A549 (cell line): Measurements from ENCODE around the gene ZNF789. TPM values are rescaled to one million over a fixed set of nuclear protein-coding genes. Genes with fewer than 3 reads are reported as not detected.

Experiments used
- ATAC-seq, 2 experiments: fragments of 200-7000 bp in 1 of 2; fragments of >200 bp in 1 of 2; cut with Nextera tagmentation in 1 of 2; cut with Tn5 transposase in 1 of 2; 3 replicates each; pipeline versions ENCODE4 v1.8.0 to v1.9.1; 2018 to 2020; ENCODE audit warnings: mild to moderate bottlenecking in 1 of 2, moderate library complexity in 1 of 2
- CTCF ChIA-PET: fragments of 300-600 bp; sonication (Branson Sonifier 250); formaldehyde crosslinking; extraction: SDS; loops from one replicate; lab custom pipeline; 2021; ENCODE audit warnings: antibody characterized with exemption, inconsistent platforms; lab: Yijun Ruan, JAX
- POLR2A ChIA-PET: fragments of 350-600 bp; formaldehyde crosslinking; extraction: SDS; loops from one replicate; lab custom pipeline; 2021; ENCODE audit warnings: antibody characterized with exemption, inconsistent platforms; lab: Yijun Ruan, JAX
- DNase-seq, 2 experiments: peaks; one replicate each; pipeline versions ENCODE4 v3.0.0 to v3.0.0-alpha.2; 2011 to 2016; ENCODE audit warnings: low read depth in 1 of 2, low spot score in 1 of 2
- FAIRE-seq: peaks from 2 replicates; lab custom pipeline; 2011; peaks lifted over from hg19 to GRCh38; lab: Jason Lieb, UNC
- H3K27ac ChIP-seq, 2 experiments: fragments of >200 bp; sonication (Bioruptor Twin); formaldehyde crosslinking; 3 replicates each; pipeline ENCODE4 v1.5.1; 2016 to 2017
- H3K4me1 ChIP-seq: fragments of >200 bp; sonication (Bioruptor Twin); formaldehyde crosslinking; 3 replicates; pipeline ENCODE4 v1.6.1; 2016
- H3K4me2 ChIP-seq: fragments of >200 bp; sonication (Bioruptor Twin); formaldehyde crosslinking; 3 replicates; pipeline ENCODE4 v1.6.1; 2016
- H3K4me3 ChIP-seq: fragments of >200 bp; sonication (Bioruptor Twin); formaldehyde crosslinking; 3 replicates; pipeline ENCODE4 v1.5.1; 2016
- H3K9me3 ChIP-seq: fragments of >200 bp; sonication (Bioruptor Twin); formaldehyde crosslinking; 3 replicates; pipeline ENCODE4 v1.6.1; 2016
- ATOH8 ChIP-seq: fragments of 250-450 bp; sonication (Bioruptor Pico); IDR thresholded peaks from 2 replicates; pipeline ENCODE4 v1.5.0; 2020; ENCODE audit warnings: low read depth, mild to moderate bottlenecking, moderate library complexity
- CBX8 ChIP-seq: fragments of 200-600 bp; sonication (generic); IDR thresholded peaks from 2 replicates; pipeline ENCODE4 v1.6.1; 2016
- CEBPB ChIP-seq, 2 experiments: fragments of >200 bp in 1 of 2; sonication (Bioruptor Twin) in 1 of 2; formaldehyde crosslinking in 1 of 2; IDR thresholded peaks; 2 replicates each; pipeline ENCODE4 v1.6.1; 2012 to 2016
- CHD4 ChIP-seq: fragments of 200-600 bp; sonication (generic); IDR thresholded peaks from 2 replicates; pipeline ENCODE4 v1.6.1; 2016; ENCODE audit warnings: antibody characterized with exemption, mild to moderate bottlenecking, borderline replicate concordance
- EHMT2 ChIP-seq: fragments of 200-600 bp; sonication (generic); IDR thresholded peaks from 2 replicates; pipeline ENCODE4 v1.6.1; 2016; ENCODE audit warnings: antibody characterized with exemption, low read depth, mild to moderate bottlenecking, moderate library complexity
- ELK1 ChIP-seq: fragments of 150-350 bp; IDR thresholded peaks from 2 replicates; pipeline ENCODE4 v1.6.1; 2014; ENCODE audit warnings: low read depth, mild to moderate bottlenecking, low read length
- EP300 ChIP-seq, 2 experiments: fragments of >200 bp; sonication (Bioruptor Twin); formaldehyde crosslinking; IDR thresholded peaks; 2 replicates in 1 of 2; 3 replicates in 1 of 2; pipeline ENCODE4 v1.6.1; 2016 to 2017
- FOSB ChIP-seq: fragments of 250-450 bp; sonication (Bioruptor Pico); IDR thresholded peaks from 2 replicates; pipeline ENCODE4 v1.5.0; 2020; ENCODE audit warnings: mild to moderate bottlenecking, moderate library complexity
- FOSL2 ChIP-seq, 2 experiments: fragments of 450-650 bp in 1 of 2; fragments of >200 bp in 1 of 2; sonication (Bioruptor Twin) in 1 of 2; formaldehyde crosslinking; IDR thresholded peaks; 2 replicates each; pipeline versions ENCODE4 v1.5.0 to v1.6.1; 2016 to 2020; ENCODE audit warnings: mild to moderate bottlenecking in 1 of 2, moderate library complexity in 1 of 2
- HES2 ChIP-seq: fragments of >200 bp; sonication (Bioruptor Twin); formaldehyde crosslinking; IDR thresholded peaks from 2 replicates; pipeline ENCODE4 v1.6.1; 2016
- HEYL ChIP-seq: fragments of 250-450 bp; sonication (Bioruptor Pico); IDR thresholded peaks from 2 replicates; pipeline ENCODE4 v1.8.0; 2021; ENCODE audit warnings: mild to moderate bottlenecking, moderate library complexity
- HOXB5 ChIP-seq: fragments of 250-450 bp; sonication (Bioruptor Pico); IDR thresholded peaks from 2 replicates; pipeline ENCODE4 v1.5.0; 2020; ENCODE audit warnings: mild to moderate bottlenecking, moderate library complexity
- KDM1A ChIP-seq: fragments of 200-600 bp; sonication (generic); IDR thresholded peaks from 2 replicates; pipeline ENCODE4 v1.6.1; 2016; ENCODE audit warnings: low read depth, mild to moderate bottlenecking
- MAFK ChIP-seq: fragments of 450-650 bp; IDR thresholded peaks from 2 replicates; pipeline ENCODE4 v1.6.1; 2014; ENCODE audit not compliant: partially characterized antibody
- MAZ ChIP-seq: fragments of 150-350 bp; IDR thresholded peaks from 2 replicates; pipeline ENCODE4 v1.6.1; 2014; ENCODE audit warnings: antibody characterized with exemption, low read depth, low read length, borderline replicate concordance
- NFE2L2 ChIP-seq: fragments of 150-350 bp; conservative IDR thresholded peaks from 2 replicates; pipeline ENCODE4 v1.6.1; 2014; ENCODE audit warnings: low read length
- PBX3 ChIP-seq: IDR thresholded peaks from 2 replicates; pipeline ENCODE4 v1.6.1; 2012
- POLR2A ChIP-seq: IDR thresholded peaks from 2 replicates; pipeline ENCODE4 v1.6.1; 2012; ENCODE audit warnings: mild to moderate bottlenecking, low read length
- POLR2AphosphoS2 ChIP-seq: conservative IDR thresholded peaks from 2 replicates; pipeline ENCODE4 v1.6.1; 2012; ENCODE audit warnings: low read length, improper control_type of control experiment, inconsistent platforms
- RAD21 ChIP-seq, 2 experiments: fragments of >200 bp in 1 of 2; sonication (Bioruptor Twin) in 1 of 2; formaldehyde crosslinking in 1 of 2; IDR thresholded peaks in 1 of 2; conservative IDR thresholded peaks in 1 of 2; 2 replicates in 1 of 2; 3 replicates in 1 of 2; pipeline ENCODE4 v1.6.1; 2012 to 2018; ENCODE audit warnings: inconsistent platforms in 1 of 2
- REST ChIP-seq: fragments of 200-600 bp; sonication (generic); IDR thresholded peaks from 2 replicates; pipeline ENCODE4 v1.6.1; 2016; ENCODE audit warnings: antibody characterized with exemption, mild to moderate bottlenecking, moderate library complexity
- RNF2 ChIP-seq: fragments of 200-600 bp; sonication (generic); IDR thresholded peaks from 2 replicates; pipeline ENCODE4 v1.6.1; 2016; ENCODE audit warnings: low read depth, mild to moderate bottlenecking, antibody characterized with exemption, moderate library complexity, borderline replicate concordance
- TFCP2L1 ChIP-seq: fragments of 250-450 bp; sonication (Bioruptor Pico); IDR thresholded peaks from 2 replicates; pipeline ENCODE4 v1.5.0; 2021; ENCODE audit warnings: mild to moderate bottlenecking
- USF2 ChIP-seq: fragments of 450-650 bp; IDR thresholded peaks from 2 replicates; pipeline ENCODE4 v1.6.1; 2014; ENCODE audit warnings: antibody characterized with exemption
- ZSCAN20 ChIP-seq: fragments of 250-450 bp; sonication (Bioruptor Pico); IDR thresholded peaks from 2 replicates; pipeline ENCODE4 v1.8.0; 2022; ENCODE audit warnings: mild to moderate bottlenecking, moderate library complexity
- WGBS: methylation state at CpG from one replicate; pipeline ENCODE4 v1.1.6; 2017; ENCODE audit errors: missing lambda C conversion rate; 5-methylcytosine and 5-hydroxymethylcytosine counted together
- polyA plus RNA-seq, 4 experiments: library from polyadenylated mRNA; depleted of rRNA in 3 of 4; stranded (reverse); fragments of >200 nt; fragmentation: RNase III in 1 of 4; extraction: RNeasy Plus Mini Kit Qiagen cat#74134 plus additional on column Dnase treatment in 1 of 4; gene quantifications; 2 replicates in 3 of 4; 3 replicates in 1 of 4; pipeline ENCODE4 v1.2.3, GENCODE V29; 2011 to 2017

Gene ZNF789
- polyA plus RNA-seq, 2 of the 4 experiments (the other 2 are of a cell fraction) = 7.5 to 11.6 TPM

GRCh38 chr7:99448855-99449254 lies 23.8 kb upstream of the ZNF789 start:
- CTCF ChIA-PET = interaction anchor here (0.6 to 6.9 kb wide), 9 partner anchors 10 to 168 kb away, joined by 3 to 92 read pairs (median 4); partner anchors contain the start of genes ATP5MF, CPSF4, PTCD1 and ZSCAN25
- no peak for TF ChIP-seq MAZ
- TF ChIP-seq HEYL = no peak
- no peak for TF ChIP-seq RNF2
- TF ChIP-seq ZSCAN20 = no peak
- TF ChIP-seq ELK1 = no peak
- no peak for TF ChIP-seq PBX3
- no peak for TF ChIP-seq NFE2L2
- no peak for TF ChIP-seq EP300 (IDR thresholded peaks at IDR 0.05)
- TF ChIP-seq HES2 = no peak
- TF ChIP-seq CEBPB (IDR thresholded peaks at IDR 0.05) = no peak
- TF ChIP-seq HOXB5 (CRISPR knock-in tag) = no peak
- no peak for TF ChIP-seq CHD4
- no peak for DNase-seq
- ATAC-seq = no peak
- POLR2A ChIA-PET = no interaction called here
- no peaks in the 10 kb centered on the region for H3K9me3 ChIP-seq
- no peak for FAIRE-seq
- no peak overlapping the region for H3K4me3 ChIP-seq
- H3K4me1 ChIP-seq = no peaks in the 10 kb centered on the region
- 94% methylated on average over 10 of the region's 10 CpGs for WGBS
- no peak overlapping the region for H3K27ac ChIP-seq
- H3K4me2 ChIP-seq = no peak overlapping the region

- Histone ChIP-seq H3K4me2 (no peak overlapping the region), H3K4me1 (no peaks in the 10 kb centered on the region), H3K4me3 (no peak overlapping the region), H3K27ac (no peak overlapping the region), H3K9me3 (no peaks in the 10 kb centered on the region)
- ATAC-seq (no peak), FAIRE-seq (no peak), DNase-seq (no peak)
- WGBS = 95% methylated on average over 5 of the region's 5 CpGs
- ChIA-PET POLR2A (no interaction called here), CTCF (interaction anchor here (0.6 to 6.9 kb wide), 9 partner anchors 10 to 541 kb away, joined by 3 to 92 read pairs (median 3); partner anchors contain the start of genes ATP5MF, CPSF4, PTCD1 and ZSCAN25)
- TF ChIP-seq MAFK (no peak), EHMT2 (no peak), USF2 (no peak), RAD21 (conservative IDR thresholded peaks at IDR 0.05 in 1 of 2, IDR thresholded peaks at IDR 0.05 in 1 of 2) (no peak), REST (no peak), FOSB (CRISPR knock-in tag) (no peak), ZSCAN20 (no peak), POLR2A (no peak), POLR2AphosphoS2 (no peak), TFCP2L1 (CRISPR knock-in tag) (no peak), ATOH8 (CRISPR knock-in tag) (no peak), FOSL2 (IDR thresholded peaks at IDR 0.05) (no peak), FOSL2 (CRISPR knock-in tag; IDR thresholded peaks at IDR 0.05) (no peak), KDM1A (no peak), CBX8 (no peak)
These were observed 23.4 kb upstream of the ZNF789 start for GRCh38 chr7:99449326-99449725.
